Neural cell (in vitro differentiated cells): ENCODE measurements around the gene MAML2. TPM values are rescaled to one million over a fixed set of nuclear protein-coding genes. Genes with fewer than 3 reads are reported as not detected.

Experiments
- H2AFZ ChIP-seq: fragments of 200-600, 300-800 bp; sonication (generic), shearing (Covaris generic); 2 replicates; pipeline ENCODE4 v1.6.0; 2014; ENCODE audit warnings: low read depth, mild to moderate bottlenecking, antibody characterized with exemption, low read length, moderate library complexity
- H3F3A ChIP-seq: fragments of 200-600 bp; shearing (Covaris generic); 2 replicates; pipeline ENCODE4 v1.6.1; 2016; ENCODE audit warnings: mild to moderate bottlenecking, moderate library complexity, mixed read lengths, antibody characterized with exemption, low read length; ENCODE audit not compliant: insufficient read depth, poor library complexity, severe bottlenecking
- H3K27ac ChIP-seq: fragments of 200-600, 300-800 bp; sonication (generic), shearing (Covaris generic); 2 replicates; pipeline ENCODE4 v1.5.1; 2014; ENCODE audit warnings: mild to moderate bottlenecking, low read length, moderate library complexity
- H3K27me3 ChIP-seq: fragments of 300-800, 200-600 bp; sonication (generic), shearing (Covaris generic); 2 replicates; pipeline ENCODE4 v1.6.0; 2014; ENCODE audit warnings: mild to moderate bottlenecking, low read depth, low read length, moderate library complexity; ENCODE audit not compliant: insufficient read depth
- H3K36me3 ChIP-seq: fragments of 300-800, 200-600 bp; sonication (generic), shearing (Covaris generic); 2 replicates; pipeline ENCODE4 v1.5.1; 2014; ENCODE audit warnings: mild to moderate bottlenecking, antibody characterized with exemption, low read length, moderate library complexity; ENCODE audit not compliant: insufficient read depth
- H3K4me2 ChIP-seq: fragments of 300-800, 200-600 bp; sonication (generic), shearing (Covaris generic); 2 replicates; pipeline ENCODE4 v1.6.0; 2014; ENCODE audit warnings: mild to moderate bottlenecking, low read length
- H3K4me3 ChIP-seq: fragments of 300-800, 200-600 bp; sonication (generic), shearing (Covaris generic); 2 replicates; pipeline ENCODE4 v1.5.1; 2014; ENCODE audit warnings: mild to moderate bottlenecking, low read length, moderate library complexity
- H3K79me2 ChIP-seq: fragments of 200-600 bp; shearing (Covaris generic); replicated peaks from 2 replicates; pipeline ENCODE4 v1.6.0; 2014; ENCODE audit warnings: mild to moderate bottlenecking, low read length, moderate library complexity; ENCODE audit not compliant: insufficient read depth
- H3K9ac ChIP-seq: fragments of 300-800, 200-600 bp; sonication (generic), shearing (Covaris generic); 2 replicates; pipeline ENCODE4 v1.6.1; 2016; ENCODE audit warnings: mild to moderate bottlenecking, low read length, mixed read lengths
- H3K9me2 ChIP-seq: fragments of 200-600 bp; shearing (Covaris generic); 2 replicates; pipeline ENCODE4 v1.6.1; 2016; ENCODE audit warnings: mild to moderate bottlenecking, low read length, mixed read lengths; ENCODE audit not compliant: insufficient read depth
- H3K9me3 ChIP-seq: fragments of 200-600, 300-800 bp; sonication (generic), shearing (Covaris generic); 2 replicates; pipeline ENCODE4 v1.6.1; 2016; ENCODE audit warnings: mild to moderate bottlenecking, mixed run types, low read length, moderate library complexity, mixed read lengths
- H4K20me1 ChIP-seq: fragments of 200-600 bp; shearing (Covaris generic); 2 replicates; pipeline ENCODE4 v1.6.1; 2016; ENCODE audit warnings: mild to moderate bottlenecking, mixed run types; ENCODE audit not compliant: insufficient read depth
- EP300 ChIP-seq: fragments of 450-650 bp; conservative IDR thresholded peaks from 2 replicates; pipeline ENCODE4 v1.6.1; 2014; ENCODE audit warnings: antibody characterized with exemption, mild to moderate bottlenecking, moderate library complexity; ENCODE audit not compliant: poor library complexity, severe bottlenecking
- EZH2 ChIP-seq: fragments of 200-600, 300-800 bp; shearing (Covaris generic), sonication (generic); IDR thresholded peaks from 2 replicates; pipeline ENCODE4 v1.6.1; 2014; ENCODE audit warnings: antibody characterized with exemption, low read length, borderline replicate concordance, mild to moderate bottlenecking; ENCODE audit not compliant: insufficient read depth, poor library complexity, severe bottlenecking
- MXI1 ChIP-seq: fragments of 450-650 bp; conservative IDR thresholded peaks from 2 replicates; pipeline ENCODE4 v1.6.1; 2014; ENCODE audit warnings: antibody characterized with exemption, mild to moderate bottlenecking; ENCODE audit not compliant: poor library complexity, severe bottlenecking
- POLR2AphosphoS5 ChIP-seq: IDR thresholded peaks from 2 replicates; pipeline ENCODE4 v1.6.1; 2012
- RAD21 ChIP-seq: fragments of 450-650 bp; conservative IDR thresholded peaks from 2 replicates; pipeline ENCODE4 v1.6.1; 2014; ENCODE audit warnings: antibody characterized with exemption, mild to moderate bottlenecking, moderate library complexity
- SMC3 ChIP-seq: fragments of 450-650 bp; conservative IDR thresholded peaks from 2 replicates; pipeline ENCODE4 v1.6.1; 2014; ENCODE audit warnings: antibody characterized with exemption, mild to moderate bottlenecking, moderate library complexity; ENCODE audit not compliant: poor library complexity
- TAF1 ChIP-seq: IDR thresholded peaks from 2 replicates; pipeline ENCODE4 v1.6.1; 2012; ENCODE audit warnings: low read depth
- polyA plus RNA-seq: library from polyadenylated mRNA; depleted of rRNA; stranded (reverse); fragments of >200 nt; gene quantifications from 2 replicates; pipeline ENCODE4 v1.2.3, GENCODE V29; 2014
- TF ChIP-seq, protein P1 (sequence below): IDR thresholded peaks from 2 replicates; pipeline ENCODE4 v1.6.1; 2012; ENCODE audit warnings: borderline replicate concordance
- TF ChIP-seq, protein P2 (sequence below): fragments of 450-650 bp; IDR thresholded peaks from 2 replicates; pipeline ENCODE4 v1.5.1; 2014; ENCODE audit warnings: antibody characterized with exemption, mild to moderate bottlenecking, moderate library complexity; ENCODE audit not compliant: poor library complexity, severe bottlenecking

The MAML2 gene
- polyA plus RNA-seq, 1 donor from 2014 or later: 3.6 TPM

DNA sequence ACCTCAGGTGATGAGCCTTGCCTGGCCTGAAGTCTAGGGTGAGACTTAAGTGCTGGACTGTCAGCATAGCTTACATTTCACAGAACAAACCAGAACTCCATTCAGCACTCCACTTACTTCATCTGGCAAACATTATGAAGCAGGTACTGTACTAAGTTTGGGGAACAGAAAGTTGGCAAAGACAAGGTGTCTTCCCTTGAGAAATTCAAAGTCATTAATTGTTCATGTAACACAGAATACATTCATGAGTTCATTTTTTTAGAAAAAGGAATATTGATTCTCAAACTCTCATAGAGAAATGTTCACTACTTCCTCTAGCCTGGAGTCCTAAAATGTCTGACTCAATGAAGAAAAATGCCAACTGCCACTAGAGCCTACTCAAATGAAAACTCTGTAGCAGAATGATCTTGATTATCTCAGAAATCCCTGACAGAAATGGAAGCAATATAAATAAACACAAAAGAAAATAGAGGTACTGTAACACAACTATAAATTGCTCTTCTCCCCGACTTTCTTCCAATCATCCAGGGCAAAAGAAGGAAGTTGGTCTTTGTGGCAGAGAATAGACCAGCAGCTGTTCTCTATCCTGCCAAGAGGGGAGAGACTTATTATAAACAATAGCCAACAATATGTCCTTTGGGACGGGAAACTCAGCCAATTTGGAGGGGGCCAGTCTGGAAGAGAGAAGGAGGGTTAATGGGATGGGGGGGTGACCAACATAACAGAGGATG, 289.9 kb downstream of the MAML2 start:
- Histone ChIP-seq H3K9me3 (no peaks in the 10 kb centered on the region), H3K9ac (no peak overlapping the region), H3K4me3 (no peak overlapping the region), H4K20me1 (no peaks in the 10 kb centered on the region), H3K79me2 (no peaks in the 10 kb centered on the region), H3F3A (no peaks in the 10 kb centered on the region), H3K27ac (no peak overlapping the region), H3K9me2 (no peaks in the 10 kb centered on the region), H3K27me3 (no peaks in the 10 kb centered on the region), H2AFZ (no peak overlapping the region), H3K36me3 (no peaks in the 10 kb centered on the region), H3K4me2 (no peak overlapping the region)
- TF ChIP-seq, protein P1, sequence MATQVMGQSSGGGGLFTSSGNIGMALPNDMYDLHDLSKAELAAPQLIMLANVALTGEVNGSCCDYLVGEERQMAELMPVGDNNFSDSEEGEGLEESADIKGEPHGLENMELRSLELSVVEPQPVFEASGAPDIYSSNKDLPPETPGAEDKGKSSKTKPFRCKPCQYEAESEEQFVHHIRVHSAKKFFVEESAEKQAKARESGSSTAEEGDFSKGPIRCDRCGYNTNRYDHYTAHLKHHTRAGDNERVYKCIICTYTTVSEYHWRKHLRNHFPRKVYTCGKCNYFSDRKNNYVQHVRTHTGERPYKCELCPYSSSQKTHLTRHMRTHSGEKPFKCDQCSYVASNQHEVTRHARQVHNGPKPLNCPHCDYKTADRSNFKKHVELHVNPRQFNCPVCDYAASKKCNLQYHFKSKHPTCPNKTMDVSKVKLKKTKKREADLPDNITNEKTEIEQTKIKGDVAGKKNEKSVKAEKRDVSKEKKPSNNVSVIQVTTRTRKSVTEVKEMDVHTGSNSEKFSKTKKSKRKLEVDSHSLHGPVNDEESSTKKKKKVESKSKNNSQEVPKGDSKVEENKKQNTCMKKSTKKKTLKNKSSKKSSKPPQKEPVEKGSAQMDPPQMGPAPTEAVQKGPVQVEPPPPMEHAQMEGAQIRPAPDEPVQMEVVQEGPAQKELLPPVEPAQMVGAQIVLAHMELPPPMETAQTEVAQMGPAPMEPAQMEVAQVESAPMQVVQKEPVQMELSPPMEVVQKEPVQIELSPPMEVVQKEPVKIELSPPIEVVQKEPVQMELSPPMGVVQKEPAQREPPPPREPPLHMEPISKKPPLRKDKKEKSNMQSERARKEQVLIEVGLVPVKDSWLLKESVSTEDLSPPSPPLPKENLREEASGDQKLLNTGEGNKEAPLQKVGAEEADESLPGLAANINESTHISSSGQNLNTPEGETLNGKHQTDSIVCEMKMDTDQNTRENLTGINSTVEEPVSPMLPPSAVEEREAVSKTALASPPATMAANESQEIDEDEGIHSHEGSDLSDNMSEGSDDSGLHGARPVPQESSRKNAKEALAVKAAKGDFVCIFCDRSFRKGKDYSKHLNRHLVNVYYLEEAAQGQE: no peak
- TF ChIP-seq EP300: no peak
- TF ChIP-seq SMC3: no peak
- TF ChIP-seq, protein P2, sequence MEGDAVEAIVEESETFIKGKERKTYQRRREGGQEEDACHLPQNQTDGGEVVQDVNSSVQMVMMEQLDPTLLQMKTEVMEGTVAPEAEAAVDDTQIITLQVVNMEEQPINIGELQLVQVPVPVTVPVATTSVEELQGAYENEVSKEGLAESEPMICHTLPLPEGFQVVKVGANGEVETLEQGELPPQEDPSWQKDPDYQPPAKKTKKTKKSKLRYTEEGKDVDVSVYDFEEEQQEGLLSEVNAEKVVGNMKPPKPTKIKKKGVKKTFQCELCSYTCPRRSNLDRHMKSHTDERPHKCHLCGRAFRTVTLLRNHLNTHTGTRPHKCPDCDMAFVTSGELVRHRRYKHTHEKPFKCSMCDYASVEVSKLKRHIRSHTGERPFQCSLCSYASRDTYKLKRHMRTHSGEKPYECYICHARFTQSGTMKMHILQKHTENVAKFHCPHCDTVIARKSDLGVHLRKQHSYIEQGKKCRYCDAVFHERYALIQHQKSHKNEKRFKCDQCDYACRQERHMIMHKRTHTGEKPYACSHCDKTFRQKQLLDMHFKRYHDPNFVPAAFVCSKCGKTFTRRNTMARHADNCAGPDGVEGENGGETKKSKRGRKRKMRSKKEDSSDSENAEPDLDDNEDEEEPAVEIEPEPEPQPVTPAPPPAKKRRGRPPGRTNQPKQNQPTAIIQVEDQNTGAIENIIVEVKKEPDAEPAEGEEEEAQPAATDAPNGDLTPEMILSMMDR: no peak
- no peak for TF ChIP-seq RAD21
- TF ChIP-seq TAF1: no peak
- no peak for TF ChIP-seq EZH2
- TF ChIP-seq MXI1: no peak

DNA sequence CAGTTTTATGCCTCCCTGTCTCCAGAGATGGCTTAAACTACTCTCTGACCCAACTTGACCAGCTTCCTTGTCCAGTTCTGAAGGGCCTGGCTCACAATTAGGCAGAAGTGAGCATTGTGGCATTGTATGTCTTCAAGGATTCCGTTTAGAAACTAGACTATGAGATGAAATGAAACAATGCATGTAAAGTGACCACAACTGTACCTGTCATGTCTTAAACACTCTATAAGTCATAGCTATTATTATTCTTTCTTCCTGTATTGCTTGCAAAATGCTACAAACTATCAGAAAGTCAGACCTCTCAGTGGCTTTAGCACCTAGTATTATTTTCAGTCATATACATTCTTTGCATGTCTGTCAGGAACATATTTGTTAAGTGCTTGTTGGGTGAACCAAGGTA, 291.2 kb downstream of the MAML2 start:
- Histone ChIP-seq H3K9me2 (no peaks in the 10 kb centered on the region), H3K36me3 (no peaks in the 10 kb centered on the region), H3K9ac (no peak overlapping the region), H3K79me2 (no peaks in the 10 kb centered on the region), H3K4me2 (no peak overlapping the region), H4K20me1 (no peaks in the 10 kb centered on the region), H3K4me3 (no peak overlapping the region), H2AFZ (no peak overlapping the region), H3K27me3 (no peaks in the 10 kb centered on the region), H3K9me3 (no peaks in the 10 kb centered on the region), H3K27ac (no peak overlapping the region), H3F3A (no peaks in the 10 kb centered on the region)
- TF ChIP-seq EP300 (no peak), SMC3 (no peak), EZH2 (no peak), POLR2AphosphoS5 (no peak), TAF1 (no peak), MXI1 (no peak), RAD21 (no peak)
- TF ChIP-seq, protein P2: no peak
- TF ChIP-seq, protein P1: no peak
